Measurements from ENCODE around the gene FAM114A1. TPM values are rescaled to one million over a fixed set of nuclear protein-coding genes. Genes with fewer than 3 reads are reported as not detected.

The FAM114A1 gene
- total and polyA plus RNA-seq, 7 experiments from 2014 or later: 0.56 to 0.83 (median 0.64) TPM; not detected in 4

GRCh38 chr4:38823766-38824165, 43.8 kb upstream of the FAM114A1 start:
- Histone ChIP-seq H3K36me3 (ENCODE audit: control insufficient read depth in 2 of 3, insufficient read depth in 3 of 3, low read length in 3 of 3) (no peaks in the 10 kb centered on the region), H3K4me1 (ENCODE audit: control insufficient read depth in 2 of 2, insufficient read depth in 2 of 2, low read length in 2 of 2) (no peaks in the 10 kb centered on the region), H3K27me3 (ENCODE audit: control insufficient read depth in 2 of 2, insufficient read depth in 2 of 2, low read length in 2 of 2) (no peaks in the 10 kb centered on the region), H3K27ac (ENCODE audit: low read depth, low read length) (no peak overlapping the region), H3K4me3 (ENCODE audit: low read length) (no peak overlapping the region), H3K9me3 (ENCODE audit: control insufficient read depth in 2 of 3, low read length in 3 of 3) (no peaks in the 10 kb centered on the region)
- H3K27me3 Mint-ChIP-seq: no peaks in the 10 kb centered on the region
- ChIA-PET CTCF (interaction anchor here (1.1 kb wide), 1 partner anchor 18 kb away, joined by 4 read pairs; no protein-coding TSS in a partner anchor), POLR2A (no interaction called here)
- no peak for DNase-seq
- ATAC-seq: no peak
- peaks cover 0 to 21% (median 10%) of the 10 kb centered on the region in 7 donors for H3K4me1 Mint-ChIP-seq
- intact Hi-C loops (cut with micrococcal nuclease): no loop called here
- no peak overlapping the region for H3K4me3 Mint-ChIP-seq
- peaks cover 5 to 28% (median 10%) of the 10 kb centered on the region in 11 donors for H3K9me3 Mint-ChIP-seq
- H3K36me3 Mint-ChIP-seq: peaks cover 7 to 44% (median 11%) of the 10 kb centered on the region in 5 donors
- no peak overlapping the region for H3K27ac Mint-ChIP-seq

GRCh38 chr4:38829237-38829636, 38.4 kb upstream of the FAM114A1 start:
- Histone ChIP-seq H3K36me3 (ENCODE audit: control insufficient read depth in 2 of 3, insufficient read depth in 3 of 3, low read length in 3 of 3) (no peaks in the 10 kb centered on the region), H3K27me3 (ENCODE audit: control insufficient read depth in 2 of 2, insufficient read depth in 2 of 2, low read length in 2 of 2) (no peaks in the 10 kb centered on the region), H3K9me3 (ENCODE audit: control insufficient read depth in 2 of 3, low read length in 3 of 3) (no peaks in the 10 kb centered on the region), H3K4me3 (ENCODE audit: low read length) (no peak overlapping the region), H3K27ac (ENCODE audit: low read depth, low read length) (no peak overlapping the region), H3K4me1 (ENCODE audit: control insufficient read depth in 2 of 2, insufficient read depth in 2 of 2, low read length in 2 of 2) (no peaks in the 10 kb centered on the region)
- ChIA-PET POLR2A (interaction anchor here (1.2 kb wide), 1 partner anchor 24 kb away, joined by 5 read pairs; no protein-coding TSS in a partner anchor), CTCF (interaction anchor here (0.8 kb wide), 1 partner anchor 24 kb away, joined by 3 read pairs; no protein-coding TSS in a partner anchor)
- Mint-ChIP-seq H3K27me3 (no peaks in the 10 kb centered on the region), H3K4me3 (no peak overlapping the region), H3K36me3 (peaks cover 0 to 31% (median 8%) of the 10 kb centered on the region in 5 donors), H3K9me3 (peaks cover 4 to 29% (median 8%) of the 10 kb centered on the region in 11 donors), H3K4me1 (peaks cover 0 to 7% (median 4%) of the 10 kb centered on the region in 7 donors), H3K27ac (no peak overlapping the region)
- ATAC-seq (no peak), DNase-seq (no peak)
- intact Hi-C loops (cut with micrococcal nuclease): no loop called here

GRCh38 chr4:38831653-38832052, 36.0 kb upstream of the FAM114A1 start:
- Histone ChIP-seq H3K4me1 (ENCODE audit: control insufficient read depth in 2 of 2, insufficient read depth in 2 of 2, low read length in 2 of 2) (no peaks in the 10 kb centered on the region), H3K36me3 (ENCODE audit: control insufficient read depth in 2 of 3, insufficient read depth in 3 of 3, low read length in 3 of 3) (no peaks in the 10 kb centered on the region), H3K27me3 (ENCODE audit: control insufficient read depth in 2 of 2, insufficient read depth in 2 of 2, low read length in 2 of 2) (no peaks in the 10 kb centered on the region), H3K27ac (ENCODE audit: low read depth, low read length) (no peak overlapping the region), H3K4me3 (ENCODE audit: low read length) (no peak overlapping the region), H3K9me3 (ENCODE audit: control insufficient read depth in 2 of 3, low read length in 3 of 3) (peaks cover 0 to 9% (median 0%) of the 10 kb centered on the region in 3 experiments)
- peaks cover 9 to 33% (median 17%) of the 10 kb centered on the region in 11 donors for H3K9me3 Mint-ChIP-seq
- DNase-seq (no peak), ATAC-seq (no peak)
- CTCF ChIA-PET: no interaction called here
- H3K4me1 Mint-ChIP-seq: peaks cover 0 to 6% (median 4%) of the 10 kb centered on the region in 7 donors
- H3K36me3 Mint-ChIP-seq: peaks cover 6 to 34% (median 10%) of the 10 kb centered on the region in 5 donors
- H3K27ac Mint-ChIP-seq: no peak overlapping the region
- intact Hi-C loops (cut with micrococcal nuclease): no loop called here
- H3K27me3 Mint-ChIP-seq: no peaks in the 10 kb centered on the region
- POLR2A ChIA-PET: interaction anchor here (1.9 kb wide), 1 partner anchor 24 kb away, joined by 4 read pairs; no protein-coding TSS in a partner anchor
- H3K4me3 Mint-ChIP-seq: no peak overlapping the region

- H3K4me1 ChIP-seq (ENCODE audit: control insufficient read depth in 2 of 2, insufficient read depth in 2 of 2, low read length in 2 of 2): peaks cover 0 to under 1% of the 10 kb centered on the region in 2 donors
- no peaks in the 10 kb centered on the region for H3K27me3 Mint-ChIP-seq
- H3K36me3 ChIP-seq (ENCODE audit: control insufficient read depth in 2 of 3, insufficient read depth in 3 of 3, low read length in 3 of 3): no peaks in the 10 kb centered on the region
- ChIA-PET CTCF (no interaction called here), POLR2A (interaction anchor here (1.9 kb wide), 1 partner anchor 24 kb away, joined by 4 read pairs; no protein-coding TSS in a partner anchor)
- ATAC-seq (no peak), DNase-seq (no peak)
- H3K4me3 Mint-ChIP-seq: no peak overlapping the region
- intact Hi-C loops (cut with micrococcal nuclease): no loop called here
- H3K4me1 Mint-ChIP-seq: peaks cover 2 to 7% (median 5%) of the 10 kb centered on the region in 7 donors
- no peaks in the 10 kb centered on the region for H3K27me3 ChIP-seq (ENCODE audit: control insufficient read depth in 2 of 2, insufficient read depth in 2 of 2, low read length in 2 of 2)
- peaks cover 6 to 37% (median 10%) of the 10 kb centered on the region in 5 donors for H3K36me3 Mint-ChIP-seq
- H3K9me3 Mint-ChIP-seq: peaks cover 9 to 33% (median 17%) of the 10 kb centered on the region in 11 donors
- no peak overlapping the region for H3K4me3 ChIP-seq (ENCODE audit: low read length)
- H3K27ac Mint-ChIP-seq: no peak overlapping the region
- peaks cover 0 to 9% (median 0%) of the 10 kb centered on the region in 3 experiments for H3K9me3 ChIP-seq (ENCODE audit: control insufficient read depth in 2 of 3, low read length in 3 of 3)
- H3K27ac ChIP-seq (ENCODE audit: low read depth, low read length): no peak overlapping the region
Observed at GRCh38 chr4:38832206-38832605, 35.4 kb upstream of the FAM114A1 start.

DNA sequence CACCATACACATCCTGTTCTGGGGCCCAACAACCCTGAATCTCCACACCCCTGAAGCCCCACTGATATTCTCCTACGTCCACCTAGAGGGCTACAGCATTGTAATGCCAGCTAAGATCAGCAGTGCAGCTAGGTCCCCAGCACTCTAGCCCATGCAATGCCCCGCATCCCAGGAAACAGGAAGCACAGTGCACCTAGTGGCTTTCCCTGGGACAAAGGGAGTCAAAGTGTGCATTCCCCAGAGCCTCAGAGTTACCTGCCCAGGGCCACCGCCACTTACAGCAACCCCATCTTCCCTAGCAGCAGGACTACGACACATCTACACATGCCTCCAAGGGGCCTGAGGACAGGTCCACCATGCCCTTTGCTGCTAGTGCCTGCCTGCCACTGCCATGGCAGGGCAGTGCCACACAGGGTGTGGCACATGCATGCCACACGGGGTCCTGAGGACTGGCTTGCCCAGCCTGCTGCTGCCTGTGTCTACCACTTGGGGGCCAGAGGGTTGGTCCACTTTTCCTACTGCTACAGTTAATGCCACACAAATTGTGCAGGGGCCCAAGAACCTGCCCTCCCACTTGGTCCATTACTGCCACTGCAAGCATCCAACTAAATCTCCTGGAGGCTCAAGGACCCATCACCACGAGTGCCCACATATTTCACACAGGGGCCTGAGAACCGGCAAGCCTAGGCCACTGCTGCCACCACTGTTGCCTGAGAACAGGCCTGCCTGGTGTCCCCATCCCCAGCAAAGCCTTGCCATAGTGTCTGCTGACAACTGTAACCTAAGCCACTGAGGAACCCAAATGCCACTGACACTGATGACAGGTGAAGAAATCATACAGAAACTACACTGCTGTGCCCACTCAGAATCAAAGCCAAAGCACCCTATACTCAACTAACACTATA, 34.7 kb upstream of the FAM114A1 start:
- H3K4me1 ChIP-seq (ENCODE audit: control insufficient read depth in 2 of 2, insufficient read depth in 2 of 2, low read length in 2 of 2): peaks cover 0 to 7% of the 10 kb centered on the region in 2 donors
- H3K36me3 ChIP-seq (ENCODE audit: control insufficient read depth in 2 of 3, insufficient read depth in 3 of 3, low read length in 3 of 3): no peaks in the 10 kb centered on the region
- ATAC-seq: no peak
- Mint-ChIP-seq H3K9me3 (peaks cover 9 to 40% (median 19%) of the 10 kb centered on the region in 11 donors), H3K27ac (peak overlapping the region in 1 of 9 donors; percentile 10), H3K36me3 (peaks cover 6 to 38% (median 10%) of the 10 kb centered on the region in 5 donors), H3K27me3 (no peaks in the 10 kb centered on the region), H3K4me3 (no peak overlapping the region), H3K4me1 (peaks cover 9 to 14% (median 12%) of the 10 kb centered on the region in 7 donors)
- POLR2A ChIA-PET: interaction anchor here (0.6 to 0.8 kb wide), 2 partner anchors 27 to 789 kb away, joined by 3 to 6 read pairs; no protein-coding TSS in a partner anchor
- H3K4me3 ChIP-seq (ENCODE audit: low read length): no peak overlapping the region
- DNase-seq: no peak
- CTCF ChIA-PET: no interaction called here
- no peaks in the 10 kb centered on the region for H3K27me3 ChIP-seq (ENCODE audit: control insufficient read depth in 2 of 2, insufficient read depth in 2 of 2, low read length in 2 of 2)
- peaks cover 0 to 9% (median 0%) of the 10 kb centered on the region in 3 experiments for H3K9me3 ChIP-seq (ENCODE audit: control insufficient read depth in 2 of 3, low read length in 3 of 3)
- intact Hi-C loops (cut with micrococcal nuclease): no loop called here
- H3K27ac ChIP-seq (ENCODE audit: low read depth, low read length): no peak overlapping the region

DNA sequence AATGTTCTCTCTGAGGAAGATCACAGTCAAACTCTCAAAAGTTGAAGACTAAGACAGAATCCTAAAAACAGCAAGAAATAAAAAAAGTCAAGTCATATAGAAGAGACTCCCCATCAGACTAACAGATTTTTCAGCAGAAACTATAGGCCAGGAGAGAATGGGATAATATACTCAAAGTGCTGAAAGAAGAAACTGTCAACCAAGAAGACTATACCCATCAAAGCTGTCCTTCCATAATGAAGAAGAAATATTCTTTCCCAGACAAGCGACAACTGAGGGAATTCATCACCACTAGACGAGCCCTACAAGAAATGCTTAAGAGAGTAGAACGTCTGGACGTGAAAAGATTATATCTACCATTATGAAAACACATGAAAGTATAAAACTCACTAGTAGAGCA, 33.0 kb upstream of the FAM114A1 start:
- Mint-ChIP-seq H3K4me1 (peaks cover 21 to 23% (median 21%) of the 10 kb centered on the region in 7 donors), H3K36me3 (peaks cover 6 to 37% (median 10%) of the 10 kb centered on the region in 5 donors), H3K27ac (no peak overlapping the region), H3K27me3 (no peaks in the 10 kb centered on the region), H3K4me3 (no peak overlapping the region), H3K9me3 (peaks cover 9 to 40% (median 19%) of the 10 kb centered on the region in 11 donors)
- peaks cover 7 to 16% of the 10 kb centered on the region in 2 donors for H3K4me1 ChIP-seq (ENCODE audit: control insufficient read depth in 2 of 2, insufficient read depth in 2 of 2, low read length in 2 of 2)
- H3K27ac ChIP-seq (ENCODE audit: low read depth, low read length): no peak overlapping the region
- DNase-seq: no peak
- no peaks in the 10 kb centered on the region for H3K36me3 ChIP-seq (ENCODE audit: control insufficient read depth in 2 of 3, insufficient read depth in 3 of 3, low read length in 3 of 3)
- POLR2A ChIA-PET: interaction anchor here (0.6 to 0.7 kb wide), 2 partner anchors 10 kb away, joined by 3 read pairs; no protein-coding TSS in a partner anchor
- no peak overlapping the region for H3K4me3 ChIP-seq (ENCODE audit: low read length)
- H3K9me3 ChIP-seq (ENCODE audit: control insufficient read depth in 2 of 3, low read length in 3 of 3): peaks cover 0 to 9% (median 0%) of the 10 kb centered on the region in 3 experiments
- ATAC-seq: no peak
- no peaks in the 10 kb centered on the region for H3K27me3 ChIP-seq (ENCODE audit: control insufficient read depth in 2 of 2, insufficient read depth in 2 of 2, low read length in 2 of 2)
- intact Hi-C loops (cut with micrococcal nuclease): no loop called here
- CTCF ChIA-PET: interaction anchor here (0.7 to 0.9 kb wide), 3 partner anchors 26 to 661 kb away, joined by 3 to 4 read pairs (median 3); no protein-coding TSS in a partner anchor

All from naive thymus-derived CD4-positive, alpha-beta T cell (primary cell).